ENCODE results near the gene B3GNT7.
"Not testable (repeated sequence)": the region's sequence is repeated elsewhere in the genome, so short reads cannot be mapped to it uniquely, and the experiment has no call there.

- not testable (repeated sequence) for TF ChIP-seq CTCF, POLR2AphosphoS5 (IDR thresholded peaks at IDR 0.05)
These were observed 34.9 kb downstream of the B3GNT7 start for GRCh38 chr2:231430437-231430836.
